Erythroblast (primary cell): ENCODE measurements around the gene GPR89A.

Experiments
- GATA1 ChIP-seq: IDR thresholded peaks from 2 replicates; pipeline ENCODE4 v1.6.1; 2011; ENCODE audit warnings: low read depth, mild to moderate bottlenecking, control low read depth, low read length, moderate library complexity
- POLR2A ChIP-seq: IDR thresholded peaks from 2 replicates; pipeline ENCODE4 v1.6.1; 2011; ENCODE audit warnings: mild to moderate bottlenecking, low read length

GRCh38 chr1:145701306-145701862, 93.6 kb downstream of the GPR89A start:
- TF ChIP-seq POLR2A (no peak), GATA1 (no peak)
